Right renal cortex interstitium (tissue), 3 donors: ENCODE results near the gene KLF11. TPM values are rescaled to one million over a fixed set of nuclear protein-coding genes. Genes with fewer than 3 reads are reported as not detected.
"Not testable (repeated sequence)": the region's sequence is repeated elsewhere in the genome, so short reads cannot be mapped to it uniquely, and the experiment has no call there.

Experiments used
- DNase-seq, 3 donors: peaks; one replicate each; pipeline ENCODE4 v3.0.0-alpha.2; 2013; ENCODE audit warnings: low read depth in 3 of 3, low spot score in 2 of 3
- polyA plus RNA-seq, 3 donors: library from polyadenylated mRNA; unstranded; fragments of 120-200 nt; gene quantifications; one replicate each; pipeline ENCODE4 v1.2.1, GENCODE V29; 2013; ENCODE audit not compliant: insufficient read length in 3 of 3

The KLF11 gene
- polyA plus RNA-seq, 3 donors: 23.5 to 24.0 (median 24.0) TPM

- no peak for DNase-seq
Observed at GRCh38 chr2:10080536-10081304, 37.4 kb downstream of the KLF11 start.

- DNase-seq: no peak
Observed at GRCh38 chr2:10083046-10083445, 39.7 kb downstream of the KLF11 start.

GRCh38 chr2:10083692-10084211 lies 40.4 kb downstream of the KLF11 start:
- DNase-seq: no peak

- no peak for DNase-seq
Observed at GRCh38 chr2:10084223-10084865, 41.0 kb downstream of the KLF11 start.

GRCh38 chr2:10085043-10085667 lies 41.8 kb downstream of the KLF11 start:
- no peak for DNase-seq

GRCh38 chr2:10085668-10086059 lies 42.3 kb downstream of the KLF11 start:
- DNase-seq: no peak

- no peak for DNase-seq
Observed at GRCh38 chr2:10086950-10087349, 43.6 kb downstream of the KLF11 start.

- no peak for DNase-seq
Observed at GRCh38 chr2:10087360-10087759, 44.0 kb downstream of the KLF11 start.

GRCh38 chr2:10089565-10090190 lies 46.3 kb downstream of the KLF11 start:
- no peak for DNase-seq

- no peak for DNase-seq
Observed at GRCh38 chr2:10091182-10091888, 48.0 kb downstream of the KLF11 start.

GRCh38 chr2:10091889-10092244 lies 48.5 kb downstream of the KLF11 start:
- DNase-seq: not testable (repeated sequence)

GRCh38 chr2:10094271-10094814 lies 51.0 kb downstream of the KLF11 start:
- no peak for DNase-seq

GRCh38 chr2:10095175-10095574 lies 51.8 kb downstream of the KLF11 start:
- no peak for DNase-seq

GRCh38 chr2:10096641-10097040 lies 53.3 kb downstream of the KLF11 start:
- no peak for DNase-seq

- no peak for DNase-seq
Observed at GRCh38 chr2:10097352-10098148, 54.2 kb downstream of the KLF11 start.

- no peak for DNase-seq
Observed at GRCh38 chr2:10101491-10101890, 58.1 kb downstream of the KLF11 start.

GRCh38 chr2:10103179-10103578 lies 59.8 kb downstream of the KLF11 start:
- no peak for DNase-seq
